ENCODE results near the gene OR11L1.

The OR11L1 gene

DNA sequence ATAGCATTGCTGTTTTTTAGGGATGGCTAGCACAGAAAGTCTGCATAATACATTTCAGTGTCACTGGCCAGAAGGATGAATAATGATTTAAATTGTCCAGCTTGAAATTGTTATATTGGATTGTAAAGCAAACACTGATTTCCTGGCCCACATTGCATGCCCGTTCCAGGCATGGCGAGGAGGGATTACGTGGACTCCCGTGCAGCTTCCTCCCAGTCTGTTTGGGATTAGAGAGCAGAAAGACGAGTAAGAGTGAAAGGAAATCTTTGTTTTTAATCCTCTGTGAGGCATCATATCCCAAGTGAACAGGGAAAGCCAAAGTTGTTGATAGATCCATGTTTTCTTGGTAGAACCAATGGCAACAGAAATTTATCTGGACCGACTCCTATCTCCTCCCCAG, 23.7 kb upstream of the OR11L1 start:
- Histone ChIP-seq H3K36me3 (ENCODE audit: control insufficient read depth, low read length) (no peaks in the 10 kb centered on the region), H3K4me1 (ENCODE audit: control insufficient read depth, low read length) (no peaks in the 10 kb centered on the region), H3K27me3 (ENCODE audit: control insufficient read depth, low read length) (no peaks in the 10 kb centered on the region), H3K27ac (ENCODE audit: low read depth, low read length) (no peak overlapping the region), H3K9me2 (replicated peaks; ENCODE audit: control insufficient read depth, low read length) (no peaks in the 10 kb centered on the region), H4K20me1 (ENCODE audit: control insufficient read depth, insufficient read depth, low read depth, low read length) (no peaks in the 10 kb centered on the region), H3K4me2 (ENCODE audit: low read length) (no peak overlapping the region), H3K9me3 (ENCODE audit: control insufficient read depth, insufficient read depth, low read length) (no peaks in the 10 kb centered on the region), H3K79me2 (ENCODE audit: control insufficient read depth, low read length) (no peaks in the 10 kb centered on the region), H3F3A (ENCODE audit: control insufficient read depth, insufficient read depth) (no peaks in the 10 kb centered on the region), H3K4me3 (ENCODE audit: low read length) (no peak overlapping the region)
- no peak for TF ChIP-seq EZH2phosphoT487 (IDR thresholded peaks at IDR 0.05; ENCODE audit: borderline replicate concordance, low read length)
- TF ChIP-seq, protein P1, sequence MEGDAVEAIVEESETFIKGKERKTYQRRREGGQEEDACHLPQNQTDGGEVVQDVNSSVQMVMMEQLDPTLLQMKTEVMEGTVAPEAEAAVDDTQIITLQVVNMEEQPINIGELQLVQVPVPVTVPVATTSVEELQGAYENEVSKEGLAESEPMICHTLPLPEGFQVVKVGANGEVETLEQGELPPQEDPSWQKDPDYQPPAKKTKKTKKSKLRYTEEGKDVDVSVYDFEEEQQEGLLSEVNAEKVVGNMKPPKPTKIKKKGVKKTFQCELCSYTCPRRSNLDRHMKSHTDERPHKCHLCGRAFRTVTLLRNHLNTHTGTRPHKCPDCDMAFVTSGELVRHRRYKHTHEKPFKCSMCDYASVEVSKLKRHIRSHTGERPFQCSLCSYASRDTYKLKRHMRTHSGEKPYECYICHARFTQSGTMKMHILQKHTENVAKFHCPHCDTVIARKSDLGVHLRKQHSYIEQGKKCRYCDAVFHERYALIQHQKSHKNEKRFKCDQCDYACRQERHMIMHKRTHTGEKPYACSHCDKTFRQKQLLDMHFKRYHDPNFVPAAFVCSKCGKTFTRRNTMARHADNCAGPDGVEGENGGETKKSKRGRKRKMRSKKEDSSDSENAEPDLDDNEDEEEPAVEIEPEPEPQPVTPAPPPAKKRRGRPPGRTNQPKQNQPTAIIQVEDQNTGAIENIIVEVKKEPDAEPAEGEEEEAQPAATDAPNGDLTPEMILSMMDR (IDR thresholded peaks at IDR 0.05; ENCODE audit: low read depth, low read length, poor library complexity, severe bottlenecking): no peak

DNA sequence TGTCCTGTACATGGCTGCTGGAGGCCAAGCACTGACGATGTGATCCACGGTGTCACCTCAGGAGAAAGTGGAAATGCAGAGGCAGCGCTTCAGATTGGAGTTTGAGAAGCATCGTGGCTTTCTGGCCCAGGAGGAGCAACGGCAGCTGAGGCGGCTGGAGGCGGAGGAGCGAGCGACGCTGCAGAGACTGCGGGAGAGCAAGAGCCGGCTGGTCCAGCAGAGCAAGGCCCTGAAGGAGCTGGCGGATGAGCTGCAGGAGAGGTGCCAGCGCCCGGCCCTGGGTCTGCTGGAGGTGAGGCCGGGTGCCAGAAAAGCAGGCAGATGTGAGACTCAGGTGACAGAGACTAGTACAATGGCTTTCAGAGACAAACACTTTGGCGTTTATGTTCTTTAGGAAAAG, 22.9 kb upstream of the OR11L1 start:
- Histone ChIP-seq H4K20me1 (ENCODE audit: control insufficient read depth, insufficient read depth, low read depth, low read length) (no peaks in the 10 kb centered on the region), H3K9me2 (replicated peaks; ENCODE audit: control insufficient read depth, low read length) (no peaks in the 10 kb centered on the region)
- TF ChIP-seq EZH2phosphoT487 (IDR thresholded peaks at IDR 0.05; ENCODE audit: borderline replicate concordance, low read length): no peak
- TF ChIP-seq, protein P1 (IDR thresholded peaks at IDR 0.05; ENCODE audit: low read depth, low read length, poor library complexity, severe bottlenecking): no peak

DNA sequence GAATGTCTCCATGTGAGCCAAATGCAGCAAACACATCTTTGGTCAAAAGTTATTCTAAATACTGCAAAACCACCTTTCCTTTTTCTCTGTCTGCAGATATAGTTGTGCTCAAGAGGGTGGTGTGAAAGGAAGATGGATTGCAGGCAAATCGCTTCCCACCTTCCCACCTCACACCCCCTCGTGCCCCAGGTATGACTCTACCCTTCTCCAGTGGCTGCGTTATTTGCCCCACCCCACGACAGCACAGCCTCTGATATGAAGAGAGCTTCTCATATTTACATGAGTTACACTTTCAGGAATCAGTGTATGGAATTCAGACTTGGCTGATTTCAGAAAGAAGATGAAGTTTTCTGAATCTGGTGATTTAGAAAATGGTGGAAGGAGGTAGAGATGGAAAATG, 21.1 kb upstream of the OR11L1 start:
- Histone ChIP-seq H3K9me2 (replicated peaks; ENCODE audit: control insufficient read depth, low read length) (no peaks in the 10 kb centered on the region), H3F3A (ENCODE audit: control insufficient read depth, insufficient read depth) (no peaks in the 10 kb centered on the region), H3K4me2 (ENCODE audit: low read length) (no peak overlapping the region), H3K27me3 (ENCODE audit: control insufficient read depth, low read length) (no peaks in the 10 kb centered on the region), H3K9me3 (ENCODE audit: control insufficient read depth, insufficient read depth, low read length) (no peaks in the 10 kb centered on the region), H3K4me1 (ENCODE audit: control insufficient read depth, low read length) (no peaks in the 10 kb centered on the region), H3K4me3 (ENCODE audit: low read length) (no peak overlapping the region), H4K20me1 (ENCODE audit: control insufficient read depth, insufficient read depth, low read depth, low read length) (no peaks in the 10 kb centered on the region), H3K36me3 (ENCODE audit: control insufficient read depth, low read length) (no peaks in the 10 kb centered on the region), H3K79me2 (ENCODE audit: control insufficient read depth, low read length) (no peaks in the 10 kb centered on the region), H3K27ac (ENCODE audit: low read depth, low read length) (no peak overlapping the region)
- no peak for TF ChIP-seq EZH2phosphoT487 (IDR thresholded peaks at IDR 0.05; ENCODE audit: borderline replicate concordance, low read length)
- TF ChIP-seq, protein P1 (IDR thresholded peaks at IDR 0.05; ENCODE audit: low read depth, low read length, poor library complexity, severe bottlenecking): no peak

More for the DNA sequence above, 22.9 kb upstream of the OR11L1 start:
- Histone ChIP-seq H3K27me3 (ENCODE audit: control insufficient read depth, low read length) (no peaks in the 10 kb centered on the region), H3K27ac (ENCODE audit: low read depth, low read length) (no peak overlapping the region), H3K4me2 (ENCODE audit: low read length) (no peak overlapping the region), H3F3A (ENCODE audit: control insufficient read depth, insufficient read depth) (no peaks in the 10 kb centered on the region), H3K9me3 (ENCODE audit: control insufficient read depth, insufficient read depth, low read length) (no peaks in the 10 kb centered on the region), H3K36me3 (ENCODE audit: control insufficient read depth, low read length) (no peaks in the 10 kb centered on the region), H3K4me3 (ENCODE audit: low read length) (no peak overlapping the region), H3K4me1 (ENCODE audit: control insufficient read depth, low read length) (no peaks in the 10 kb centered on the region), H3K79me2 (ENCODE audit: control insufficient read depth, low read length) (no peaks in the 10 kb centered on the region)

All from DOHH2 (cell line).